ENCODE data around the gene LAMB4.

Gene LAMB4

GRCh38 chr7:108137040-108137439 is 6.9 kb upstream of the LAMB4 start:
- H3K36me3 ChIP-seq = no peaks in the 10 kb centered on the region
- TF ChIP-seq CTCF (IDR thresholded peaks at IDR 0.05) = no peak
- no peak overlapping the region for H3K27ac ChIP-seq
- peaks cover 21 to 31% of the 10 kb centered on the region in 2 experiments for H3K4me1 ChIP-seq (ENCODE audit: control insufficient read depth in 1 of 2, insufficient read depth in 1 of 2, low read depth in 1 of 2, low read length in 1 of 2)
- H3K27me3 ChIP-seq = no peaks in the 10 kb centered on the region
- no peak overlapping the region for H3K4me3 ChIP-seq (ENCODE audit: low read depth in 1 of 2, low read length in 1 of 2)
- H3K9me3 ChIP-seq = no peaks in the 10 kb centered on the region

GRCh38 chr7:108136191-108136688 is 6.1 kb upstream of the LAMB4 start:
- H3K4me1 ChIP-seq (ENCODE audit: control insufficient read depth in 1 of 2, insufficient read depth in 1 of 2, low read depth in 1 of 2, low read length in 1 of 2) = peaks cover 21 to 31% of the 10 kb centered on the region in 2 experiments
- H3K36me3 ChIP-seq = no peaks in the 10 kb centered on the region
- H3K4me3 ChIP-seq (ENCODE audit: low read depth in 1 of 2, low read length in 1 of 2) = peak overlapping the region; percentile 9 to 13
- H3K27ac ChIP-seq = peak overlapping the region; percentile 85
- H3K27me3 ChIP-seq = no peaks in the 10 kb centered on the region
- TF ChIP-seq CTCF (IDR thresholded peaks at IDR 0.05) = no peak
- H3K9me3 ChIP-seq = no peaks in the 10 kb centered on the region

- H3K9me3 ChIP-seq = no peaks in the 10 kb centered on the region
- peak overlapping the region; percentile 9 to 13 for H3K4me3 ChIP-seq (ENCODE audit: low read depth in 1 of 2, low read length in 1 of 2)
- TF ChIP-seq CTCF (IDR thresholded peaks at IDR 0.05) = no peak
- H3K36me3 ChIP-seq = no peaks in the 10 kb centered on the region
- peak overlapping the region; percentile 85 for H3K27ac ChIP-seq
- H3K4me1 ChIP-seq (ENCODE audit: control insufficient read depth in 1 of 2, insufficient read depth in 1 of 2, low read depth in 1 of 2, low read length in 1 of 2) = peaks cover 21 to 31% of the 10 kb centered on the region in 2 experiments
- H3K27me3 ChIP-seq = no peaks in the 10 kb centered on the region
Measured at GRCh38 chr7:108135446-108136190, 5.5 kb upstream of the LAMB4 start.

- Histone ChIP-seq H3K4me1 (ENCODE audit: control insufficient read depth in 1 of 2, insufficient read depth in 1 of 2, low read depth in 1 of 2, low read length in 1 of 2) (peaks cover 21 to 31% of the 10 kb centered on the region in 2 experiments), H3K27ac (peak overlapping the region; percentile 85), H3K9me3 (no peaks in the 10 kb centered on the region), H3K27me3 (no peaks in the 10 kb centered on the region), H3K4me3 (ENCODE audit: low read depth in 1 of 2, low read length in 1 of 2) (no peak overlapping the region), H3K36me3 (no peaks in the 10 kb centered on the region)
- TF ChIP-seq CTCF (IDR thresholded peaks at IDR 0.05) = no peak
Measured at GRCh38 chr7:108134486-108134885, 4.3 kb upstream of the LAMB4 start.

- H3K9me3 ChIP-seq = no peaks in the 10 kb centered on the region
- no peak for TF ChIP-seq CTCF (IDR thresholded peaks at IDR 0.05)
- H3K27me3 ChIP-seq = no peaks in the 10 kb centered on the region
- no peak overlapping the region for H3K27ac ChIP-seq
- peaks cover 21 to 31% of the 10 kb centered on the region in 2 experiments for H3K4me1 ChIP-seq (ENCODE audit: control insufficient read depth in 1 of 2, insufficient read depth in 1 of 2, low read depth in 1 of 2, low read length in 1 of 2)
- H3K36me3 ChIP-seq = no peaks in the 10 kb centered on the region
- no peak overlapping the region for H3K4me3 ChIP-seq (ENCODE audit: low read depth in 1 of 2, low read length in 1 of 2)
Measured at GRCh38 chr7:108132551-108133265, 2.5 kb upstream of the LAMB4 start.

All from neutrophil (primary cell).